ENCODE data around the gene LMTK2.
"Not testable (repeated sequence)": the region's sequence is repeated elsewhere in the genome, so short reads cannot be mapped to it uniquely, and the experiment has no call there.

GRCh38 chr7:98121388-98121787, 14.7 kb downstream of the LMTK2 start:
- TF ChIP-seq EZH2 (IDR thresholded peaks at IDR 0.05); SP1 (IDR thresholded peaks at IDR 0.05; ENCODE audit: low read depth); CTCF (IDR thresholded peaks at IDR 0.05 in 2 of 3, conservative IDR thresholded peaks at IDR 0.05 in 1 of 3; ENCODE audit: borderline replicate concordance in 1 of 3, insufficient read depth in 1 of 3, low read depth in 2 of 3, low read length in 2 of 3); ELF1 (IDR thresholded peaks at IDR 0.05; ENCODE audit: borderline replicate concordance, low read depth); ZFX (IDR thresholded peaks at IDR 0.05); SRF (IDR thresholded peaks at IDR 0.05; ENCODE audit: low read depth); POLR2AphosphoS5 (IDR thresholded peaks at IDR 0.05; ENCODE audit: low read depth, low read length): not testable (repeated sequence)

Measured in HCT116 (cell line).